ENCODE data around the gene STRIP2.

- no peak for TF ChIP-seq HDGF (IDR thresholded peaks at IDR 0.05; ENCODE audit: borderline replicate concordance)
- TF ChIP-seq FOXM1 (IDR thresholded peaks at IDR 0.05; ENCODE audit: borderline replicate concordance): no peak
- TF ChIP-seq FOXK2 (IDR thresholded peaks at IDR 0.05): no peak
- no peak for TF ChIP-seq ARNT (IDR thresholded peaks at IDR 0.05)
Measured at GRCh38 chr7:129443612-129444011, 9.4 kb downstream of the STRIP2 start.

All from HEK293T (cell line).